Middle frontal gyrus (tissue), 1 donor: ENCODE data around the gene SLC24A4.

Source experiments
- DNase-seq: peaks from one replicate; pipeline ENCODE4 v3.0.0-alpha.2; 2015; ENCODE audit warnings: low spot score; ENCODE audit errors: extremely low spot score

Gene SLC24A4, protein sequence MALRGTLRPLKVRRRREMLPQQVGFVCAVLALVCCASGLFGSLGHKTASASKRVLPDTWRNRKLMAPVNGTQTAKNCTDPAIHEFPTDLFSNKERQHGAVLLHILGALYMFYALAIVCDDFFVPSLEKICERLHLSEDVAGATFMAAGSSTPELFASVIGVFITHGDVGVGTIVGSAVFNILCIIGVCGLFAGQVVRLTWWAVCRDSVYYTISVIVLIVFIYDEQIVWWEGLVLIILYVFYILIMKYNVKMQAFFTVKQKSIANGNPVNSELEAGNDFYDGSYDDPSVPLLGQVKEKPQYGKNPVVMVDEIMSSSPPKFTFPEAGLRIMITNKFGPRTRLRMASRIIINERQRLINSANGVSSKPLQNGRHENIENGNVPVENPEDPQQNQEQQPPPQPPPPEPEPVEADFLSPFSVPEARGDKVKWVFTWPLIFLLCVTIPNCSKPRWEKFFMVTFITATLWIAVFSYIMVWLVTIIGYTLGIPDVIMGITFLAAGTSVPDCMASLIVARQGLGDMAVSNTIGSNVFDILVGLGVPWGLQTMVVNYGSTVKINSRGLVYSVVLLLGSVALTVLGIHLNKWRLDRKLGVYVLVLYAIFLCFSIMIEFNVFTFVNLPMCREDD

GRCh38 chr14:92323011-92323915, at the start of gene SLC24A4:
Gene SLC24A4, plus strand, starts transcription at chr14:92323165. Its CDS starts 666 bp downstream, at chr14:92323831.
- no peak for DNase-seq

GRCh38 chr14:92273166-92273565, 49.8 kb upstream of the SLC24A4 start:
- no peak for DNase-seq

DNA sequence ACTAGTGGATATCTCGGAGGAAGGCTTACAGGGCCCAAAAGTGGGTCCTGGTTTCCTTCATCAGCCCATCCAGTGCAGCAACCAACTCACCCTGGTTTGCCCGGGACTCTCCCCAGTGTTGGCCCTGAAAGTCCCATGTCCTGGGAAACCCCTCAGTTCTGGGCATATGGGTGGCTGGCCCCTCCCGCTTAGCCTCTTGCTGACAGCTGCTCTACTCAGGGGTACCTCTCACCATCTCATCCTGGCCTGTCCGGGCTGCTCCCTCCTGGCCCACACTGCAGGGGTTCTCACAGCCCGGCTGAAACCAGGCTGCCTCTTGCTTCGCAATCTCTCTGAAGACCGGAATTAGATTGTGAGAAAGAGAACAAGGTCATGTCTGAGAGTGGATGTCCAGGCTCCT, 48.9 kb upstream of the SLC24A4 start:
- DNase-seq = no peak

GRCh38 chr14:92276074-92276473, 46.9 kb upstream of the SLC24A4 start:
- DNase-seq = no peak

DNA sequence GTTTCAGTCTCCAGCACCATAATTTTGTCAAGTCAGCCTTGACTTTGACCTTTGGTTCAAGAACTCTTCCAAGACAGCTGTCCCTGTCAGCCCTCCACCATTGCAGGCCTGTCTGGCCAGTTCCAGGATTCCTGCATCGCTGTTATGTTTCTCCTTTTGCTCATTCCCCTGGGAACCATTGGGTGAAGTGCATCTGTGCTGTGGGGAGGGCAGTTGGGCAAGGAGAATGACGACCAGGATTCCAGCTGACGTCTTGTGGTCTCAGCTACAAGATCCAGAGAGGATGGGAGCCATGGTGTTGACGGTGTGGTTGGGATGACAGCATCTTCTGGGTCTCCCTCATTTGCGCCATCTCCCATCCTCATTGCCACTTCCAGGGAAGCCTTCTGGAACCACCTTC, 45.9 kb upstream of the SLC24A4 start:
- no peak for DNase-seq

GRCh38 chr14:92280554-92281262, 42.3 kb upstream of the SLC24A4 start:
- no peak for DNase-seq

DNA sequence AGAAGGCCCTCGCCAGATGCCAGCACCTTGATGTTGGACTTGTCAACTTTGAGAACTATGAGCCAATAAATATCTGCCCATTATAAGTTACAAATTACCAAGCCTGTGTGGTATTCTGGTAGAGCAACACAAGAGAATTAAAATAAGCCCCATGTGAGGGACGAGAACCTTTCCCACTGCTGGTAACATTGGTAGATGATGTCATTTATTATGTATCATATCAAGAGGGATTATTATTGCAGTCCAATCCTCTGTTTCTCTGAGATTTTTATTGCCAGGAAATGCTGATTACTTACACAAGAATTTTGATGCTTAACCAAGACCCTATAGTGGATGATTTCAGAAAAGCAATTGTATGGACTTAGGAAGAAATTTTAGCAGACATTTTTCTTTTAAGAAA, 40.3 kb upstream of the SLC24A4 start:
- DNase-seq = no peak

GRCh38 chr14:92285311-92285710, 37.7 kb upstream of the SLC24A4 start:
- no peak for DNase-seq

GRCh38 chr14:92287987-92288386, 35.0 kb upstream of the SLC24A4 start:
- no peak for DNase-seq

DNA sequence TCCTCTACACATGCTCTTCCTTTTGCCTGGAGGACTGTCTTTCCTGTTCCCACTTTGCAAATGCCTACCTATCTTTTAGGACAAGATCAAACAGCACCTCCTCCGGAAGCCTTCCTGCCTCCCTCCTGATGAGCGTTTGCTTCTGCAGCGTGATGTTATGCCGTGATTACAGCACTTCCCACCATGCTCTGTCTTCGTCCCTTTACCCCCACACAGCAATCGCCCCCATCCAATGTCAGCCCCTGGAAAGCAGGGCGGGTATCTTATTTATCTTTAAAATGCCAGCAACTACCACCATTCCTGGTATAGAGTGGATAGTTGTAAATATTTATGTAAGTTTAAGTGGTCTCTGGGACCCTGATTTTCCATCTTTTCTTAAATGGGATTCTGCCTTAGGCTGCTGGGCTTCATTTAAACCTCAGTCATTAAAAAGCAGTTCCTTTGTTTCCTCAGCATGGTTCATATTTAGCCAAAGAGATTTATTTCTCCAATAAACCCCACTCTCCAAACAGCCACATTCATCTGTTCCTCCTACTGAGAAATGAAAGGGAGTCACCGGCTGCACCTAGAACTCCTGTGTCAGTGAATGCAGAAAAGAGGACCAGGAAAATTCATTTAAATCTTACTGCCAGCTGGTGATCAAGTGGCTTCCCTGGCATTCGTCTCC, 33.8 kb upstream of the SLC24A4 start:
- DNase-seq = no peak

DNA sequence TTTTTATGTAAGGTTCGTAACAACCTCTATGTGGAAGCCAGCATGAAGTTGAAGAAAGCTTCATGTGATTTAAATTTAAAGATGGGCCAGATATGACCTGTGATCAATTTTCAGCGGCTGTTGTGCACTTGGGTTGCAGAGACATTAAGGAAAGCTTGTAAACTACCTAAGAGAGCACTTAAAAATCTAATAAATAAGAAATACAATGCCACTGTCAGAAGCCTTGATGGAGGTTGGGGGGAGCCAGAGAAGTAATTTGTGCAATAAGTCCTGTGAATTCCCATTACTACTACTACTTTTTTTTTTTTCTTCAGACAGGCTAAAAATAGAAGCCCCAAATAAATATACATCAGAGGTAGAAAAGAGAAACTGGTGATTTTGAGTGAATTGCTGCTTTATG, 30.3 kb upstream of the SLC24A4 start:
- no peak for DNase-seq

- no peak for DNase-seq
Observed at GRCh38 chr14:92294506-92294905, 28.5 kb upstream of the SLC24A4 start.

DNA sequence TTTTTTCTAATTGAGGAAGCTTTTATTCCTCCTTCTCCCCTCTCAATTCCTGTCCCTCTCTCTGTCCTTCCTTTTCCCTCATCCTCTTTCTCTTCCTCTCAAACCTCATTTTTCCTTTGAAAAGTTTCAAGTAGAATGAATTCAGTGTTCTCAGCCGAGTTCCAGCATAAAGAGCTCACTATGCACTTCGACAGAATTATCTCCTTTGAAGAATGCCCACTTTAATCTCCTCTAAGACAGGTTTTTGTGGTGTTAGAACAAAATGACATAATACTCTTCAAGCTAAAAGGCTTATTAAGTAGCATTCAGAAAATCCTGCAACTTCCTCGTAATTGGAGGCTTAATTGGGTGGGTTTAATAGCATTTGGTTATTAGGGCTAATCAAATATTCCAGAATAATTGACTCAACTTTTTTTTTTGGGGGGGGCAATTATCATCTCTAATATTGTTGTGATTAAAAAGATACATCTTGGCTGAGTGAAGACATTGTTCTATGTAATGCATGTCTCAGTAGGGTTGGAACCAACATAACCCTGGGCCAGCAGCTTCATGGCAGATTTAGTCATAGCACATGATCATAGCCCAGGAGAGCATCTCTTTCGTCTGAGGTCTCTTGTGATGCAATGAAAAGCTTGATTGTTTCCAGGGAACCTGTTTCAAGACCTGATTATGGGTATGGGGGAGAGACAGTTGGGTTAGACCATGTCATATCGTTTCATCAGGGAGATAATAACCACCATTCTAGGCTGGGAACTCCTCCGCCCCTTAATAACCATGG, 25.0 kb upstream of the SLC24A4 start:
- no peak for DNase-seq

DNA sequence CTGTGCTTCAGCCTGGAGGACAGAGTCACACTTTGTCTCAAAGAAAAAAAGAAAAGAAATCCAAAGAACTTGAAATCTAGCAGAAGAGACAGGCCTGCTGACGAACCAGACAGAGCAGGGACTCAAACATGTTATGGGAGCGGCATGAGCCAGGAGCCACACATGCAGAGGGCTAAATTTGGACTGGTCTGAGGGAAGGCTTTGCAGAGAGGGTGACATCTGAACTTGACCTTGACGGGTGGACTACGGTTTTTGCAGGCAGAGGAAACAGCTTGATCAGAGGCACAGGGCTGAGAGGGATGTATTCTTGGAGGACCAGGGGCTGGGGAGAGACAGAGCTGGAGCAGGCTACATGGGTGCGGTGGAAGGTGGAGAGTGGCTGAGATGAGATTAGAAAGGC, 20.5 kb upstream of the SLC24A4 start:
- no peak for DNase-seq

DNA sequence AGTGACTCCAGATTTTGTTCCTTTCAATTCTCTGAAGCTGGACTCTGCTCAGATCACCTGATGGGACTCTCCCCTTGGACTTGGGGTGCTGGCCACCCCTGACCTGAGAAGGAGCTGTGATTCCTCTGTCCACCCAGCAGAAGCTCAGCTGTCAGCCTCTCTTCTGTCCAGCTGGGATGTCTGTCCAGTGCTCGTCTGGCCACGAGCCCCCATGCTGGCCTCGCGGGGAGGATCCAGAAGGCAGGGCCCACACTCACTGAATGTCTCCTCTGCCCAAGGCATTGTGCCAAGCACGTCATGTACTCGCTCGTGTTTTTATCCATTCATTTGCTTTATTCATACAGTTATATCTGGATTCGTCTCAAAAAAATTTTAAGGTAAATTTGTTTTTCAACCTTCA, 14.2 kb upstream of the SLC24A4 start:
- no peak for DNase-seq

GRCh38 chr14:92309968-92310530, 12.9 kb upstream of the SLC24A4 start:
- no peak for DNase-seq

DNA sequence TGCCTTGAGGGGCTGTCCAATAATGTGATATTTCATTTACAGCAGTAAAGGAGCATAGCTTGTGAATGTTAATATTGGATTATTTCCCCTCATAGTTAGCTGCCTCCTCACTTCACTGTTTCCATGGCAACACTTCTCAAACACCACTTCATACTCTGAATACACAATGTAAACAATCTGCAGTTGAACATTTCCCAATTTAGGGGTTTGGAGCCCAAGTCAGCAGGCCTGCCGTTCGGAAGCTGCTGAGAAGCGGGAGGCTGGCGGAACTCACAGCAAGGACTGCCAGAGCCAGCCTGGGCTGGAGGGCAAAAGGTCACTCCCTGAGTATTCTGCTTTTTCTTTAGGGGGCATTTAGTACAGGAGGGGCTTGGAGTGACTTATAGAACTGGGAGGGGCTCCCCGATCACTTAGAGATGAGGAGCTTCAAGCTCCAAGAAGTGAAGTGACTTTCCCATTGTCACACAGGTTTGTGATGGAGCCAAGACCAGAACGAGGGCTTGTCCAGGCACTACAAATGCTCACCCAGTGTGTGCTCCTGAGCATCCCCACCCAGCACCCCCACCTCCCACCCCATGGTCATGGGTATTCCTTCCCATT, 12.1 kb upstream of the SLC24A4 start:
- no peak for DNase-seq

GRCh38 chr14:92314182-92314581, 8.8 kb upstream of the SLC24A4 start:
- DNase-seq = no peak
